Transverse colon (tissue), 4 donors: ENCODE results near the gene ADAMTS4. TPM values are rescaled to one million over a fixed set of nuclear protein-coding genes. Genes with fewer than 3 reads are reported as not detected.

Experiments used
- DNase-seq: peaks from one replicate; pipeline ENCODE4 v3.0.0-alpha.2; 2019
- H3K27ac ChIP-seq, 4 donors: fragments of 200-600 bp; sonication (generic); 2 replicates each; pipeline ENCODE4 v1.5.1; 2016 to 2018; ENCODE audit warnings: inconsistent platforms in 4 of 4
- H3K27me3 ChIP-seq: fragments of 200-600 bp; sonication (generic); 2 replicates; pipeline ENCODE4 v1.5.1; 2017; ENCODE audit warnings: inconsistent platforms
- H3K36me3 ChIP-seq, 4 donors: fragments of 200-600 bp; sonication (generic); 2 replicates each; pipeline ENCODE4 v1.5.1; 2017 to 2019; ENCODE audit warnings: inconsistent platforms in 4 of 4
- H3K4me1 ChIP-seq, 4 donors: fragments of 200-600 bp; sonication (generic); 2 replicates each; pipeline ENCODE4 v1.5.1; 2017 to 2020; ENCODE audit warnings: inconsistent platforms in 4 of 4
- H3K4me3 ChIP-seq, 4 donors: fragments of 200-600 bp; sonication (generic); 1 replicate in 1 of 4; 2 replicates in 3 of 4; pipeline versions ENCODE4 v1.5.1 to v1.6.1; 2017 to 2019; ENCODE audit warnings: inconsistent platforms in 4 of 4
- H3K9me3 ChIP-seq, 2 donors: fragments of 200-600 bp; sonication (generic); 2 replicates each; pipeline ENCODE4 v1.5.1; 2017 to 2019; ENCODE audit warnings: inconsistent platforms in 2 of 2
- EP300 ChIP-seq: sonication (generic); formaldehyde crosslinking; IDR thresholded peaks from one replicate; pipeline ENCODE4 v1.6.1; 2017; ENCODE audit warnings: antibody characterized with exemption, low read depth
- POLR2A ChIP-seq: fragments of 450-650 bp; IDR thresholded peaks from one replicate; pipeline ENCODE4 v1.6.1; 2016; ENCODE audit warnings: antibody characterized with exemption, mild to moderate bottlenecking, moderate library complexity
- POLR2AphosphoS5 ChIP-seq, 3 donors: sonication (generic); formaldehyde crosslinking; IDR thresholded peaks; one replicate each; pipeline ENCODE4 v1.6.1; 2016; ENCODE audit warnings: antibody characterized with exemption in 3 of 3
- WGBS, 2 donors: methylation state at CpG; one replicate each; pipeline ENCODE4 v1.1.5; 2018; ENCODE audit warnings: low coverage in 1 of 2; 5-methylcytosine and 5-hydroxymethylcytosine counted together
- in situ Hi-C, 4 donors: fragments of 200-750 bp; cut with MboI; loops; one replicate each; pipeline versions ENCODE4 v1.15.0 to v1.15.1; 2017; ENCODE audit warnings: low sequenced_read_pairs in 3 of 4, low pct_ligation_motif_present in 1 of 4, low pct_unique_long_range_greater_than_20kb in 1 of 4
- intact Hi-C: fragments of 100-400 bp; cut with DNase I; formaldehyde crosslinking; loops from one replicate; pipeline ENCODE4 v1.15.1; 2023; ENCODE audit warnings: low total_unique reads
- total RNA-seq, 4 donors: library from RNA; depleted of rRNA; stranded (reverse); fragments of >200 nt; gene quantifications; one replicate each; pipeline ENCODE4 v1.1.0, GENCODE V29; 2016
- TF ChIP-seq, protein P1 (sequence below), 5 experiments: fragments of 200-600 bp in 3 of 5; fragments of 450-650 bp in 2 of 5; sonication (generic) in 3 of 5; IDR thresholded peaks; 1 replicate in 2 of 5; 2 replicates in 3 of 5; pipeline ENCODE4 v1.5.1; 2016 to 2017; ENCODE audit warnings: antibody characterized with exemption in 5 of 5, inconsistent platforms in 3 of 5, mild to moderate bottlenecking in 2 of 5, moderate library complexity in 1 of 5

Gene ADAMTS4
- total RNA-seq, 4 donors from 2014 or later, result 1.2 to 34.8 (median 7.2) TPM

DNA sequence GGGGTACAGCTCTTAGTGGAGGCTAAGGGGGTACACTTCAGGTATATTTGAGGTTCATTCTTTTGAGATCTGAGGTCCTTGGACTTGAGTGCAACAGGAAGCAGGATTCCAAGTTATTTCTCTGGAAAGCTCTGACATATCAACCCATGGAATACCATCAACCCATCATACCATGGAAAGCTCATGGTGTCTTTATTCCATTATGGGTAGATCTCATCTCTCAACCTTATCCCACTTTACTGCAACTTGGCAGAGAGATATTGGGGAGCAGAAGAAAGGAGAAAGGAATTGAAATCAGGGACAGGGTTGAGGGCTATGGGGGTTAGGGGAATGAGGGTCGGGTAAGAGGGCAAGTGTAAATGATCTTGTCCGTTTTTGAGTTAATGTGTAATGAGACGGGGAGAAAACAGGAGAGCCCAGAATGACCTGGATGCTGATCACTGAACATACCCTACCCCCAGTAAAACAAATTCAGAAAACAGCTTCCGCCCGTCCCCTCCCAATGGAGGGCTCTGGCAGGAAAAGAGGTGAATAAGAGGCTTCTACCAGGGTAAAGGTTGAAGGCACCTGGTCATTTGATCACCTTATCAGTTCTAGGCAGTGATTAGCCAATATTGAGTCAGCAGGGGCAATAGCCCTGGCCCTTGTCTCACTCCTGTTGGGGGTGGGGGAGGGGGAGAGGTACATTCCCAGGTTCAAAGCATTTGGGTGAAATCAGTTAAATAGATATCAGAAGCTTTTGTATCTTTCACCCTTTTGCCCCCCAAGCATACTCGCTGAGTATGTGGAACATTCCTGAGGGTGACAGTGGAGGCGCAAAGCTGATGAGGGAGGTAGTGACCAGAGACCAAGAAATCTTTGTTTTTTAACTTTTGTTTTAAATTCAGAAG lies 25.2 kb upstream of the ADAMTS4 start:
- H3K4me3 ChIP-seq, result no peak overlapping the region
- peaks cover 0 to 6% (median 2%) of the 10 kb centered on the region in 4 donors for H3K36me3 ChIP-seq
- H3K9me3 ChIP-seq, result no peaks in the 10 kb centered on the region
- 88 to 100% methylated on average over 2 to 7 of the region's 7 CpGs for WGBS, 2 donors
- DNase-seq, result no peak
- H3K27me3 ChIP-seq, result no peaks in the 10 kb centered on the region
- no peak overlapping the region for H3K27ac ChIP-seq
- intact Hi-C loops, result no loop called here
- in situ Hi-C loops, result loop anchor here in 3 of 4 donors (10.0 to 25.0 kb wide), 3 partner anchors 151 to 163 kb away; no protein-coding TSS in a partner anchor
- H3K4me1 ChIP-seq, result peaks cover 14 to 23% (median 20%) of the 10 kb centered on the region in 4 donors
- TF ChIP-seq, protein P1, sequence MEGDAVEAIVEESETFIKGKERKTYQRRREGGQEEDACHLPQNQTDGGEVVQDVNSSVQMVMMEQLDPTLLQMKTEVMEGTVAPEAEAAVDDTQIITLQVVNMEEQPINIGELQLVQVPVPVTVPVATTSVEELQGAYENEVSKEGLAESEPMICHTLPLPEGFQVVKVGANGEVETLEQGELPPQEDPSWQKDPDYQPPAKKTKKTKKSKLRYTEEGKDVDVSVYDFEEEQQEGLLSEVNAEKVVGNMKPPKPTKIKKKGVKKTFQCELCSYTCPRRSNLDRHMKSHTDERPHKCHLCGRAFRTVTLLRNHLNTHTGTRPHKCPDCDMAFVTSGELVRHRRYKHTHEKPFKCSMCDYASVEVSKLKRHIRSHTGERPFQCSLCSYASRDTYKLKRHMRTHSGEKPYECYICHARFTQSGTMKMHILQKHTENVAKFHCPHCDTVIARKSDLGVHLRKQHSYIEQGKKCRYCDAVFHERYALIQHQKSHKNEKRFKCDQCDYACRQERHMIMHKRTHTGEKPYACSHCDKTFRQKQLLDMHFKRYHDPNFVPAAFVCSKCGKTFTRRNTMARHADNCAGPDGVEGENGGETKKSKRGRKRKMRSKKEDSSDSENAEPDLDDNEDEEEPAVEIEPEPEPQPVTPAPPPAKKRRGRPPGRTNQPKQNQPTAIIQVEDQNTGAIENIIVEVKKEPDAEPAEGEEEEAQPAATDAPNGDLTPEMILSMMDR (IDR thresholded peaks at IDR 0.05), result no peak
- TF ChIP-seq EP300 (no peak), POLR2A (no peak), POLR2AphosphoS5 (IDR thresholded peaks at IDR 0.05) (no peak)

DNA sequence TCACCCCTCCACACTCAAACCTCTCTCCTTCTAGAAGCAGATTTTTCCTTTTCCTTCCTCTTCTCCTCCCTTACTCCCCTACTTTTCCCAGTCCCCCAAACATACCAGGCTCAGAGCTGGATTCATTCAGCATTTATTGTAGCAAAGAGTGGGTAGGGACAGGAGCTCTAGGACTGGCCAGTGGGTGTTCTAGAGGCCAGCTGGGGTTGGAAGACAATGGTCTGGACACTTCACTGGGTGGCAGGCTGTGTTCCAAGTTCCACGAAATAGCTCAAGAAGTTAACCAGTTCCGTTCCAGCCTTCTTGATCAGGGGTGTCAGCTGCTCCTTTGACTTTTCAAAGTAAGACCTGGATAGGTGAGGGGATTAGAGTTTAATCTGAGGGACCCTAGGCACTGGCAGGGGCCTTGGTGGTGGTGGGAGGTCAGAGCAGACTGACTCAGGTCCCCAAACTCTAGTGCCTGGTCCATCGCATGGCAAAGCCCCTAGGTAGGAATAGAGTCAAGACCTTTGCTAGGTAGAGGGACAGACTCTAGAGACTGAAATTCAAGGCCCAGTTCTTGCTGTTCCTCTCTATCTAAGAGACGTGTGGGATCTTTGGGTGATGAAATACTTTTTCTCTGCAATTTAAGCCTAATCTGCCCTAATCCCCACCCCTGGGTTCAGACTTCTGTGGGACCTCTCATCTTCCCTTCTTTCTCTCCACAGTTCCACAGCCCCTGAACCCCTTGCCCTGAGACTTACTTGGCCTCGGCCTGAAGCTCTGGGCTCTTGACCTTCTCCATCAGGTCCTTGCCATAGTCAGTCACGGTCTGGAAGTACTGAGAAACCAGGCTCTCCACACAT lies 23.5 kb upstream of the ADAMTS4 start:
- Histone ChIP-seq H3K27ac (no peak overlapping the region), H3K36me3 (no peaks in the 10 kb centered on the region), H3K4me3 (no peak overlapping the region), H3K9me3 (no peaks in the 10 kb centered on the region), H3K27me3 (no peaks in the 10 kb centered on the region), H3K4me1 (peaks cover 12 to 21% (median 16%) of the 10 kb centered on the region in 4 donors)
- DNase-seq, result no peak
- 73% methylated on average over 6 of the region's 6 CpGs; no CpG with 5 or more reads in 1 of the 2 donors for WGBS, 2 donors
- intact Hi-C loops, result no loop called here
- in situ Hi-C loops, result loop anchor here in 3 of 4 donors (10.0 to 25.0 kb wide), 3 partner anchors 152 to 165 kb away; no protein-coding TSS in a partner anchor
- TF ChIP-seq POLR2A (no peak), EP300 (no peak), POLR2AphosphoS5 (IDR thresholded peaks at IDR 0.05) (no peak)
- TF ChIP-seq, protein P1 (IDR thresholded peaks at IDR 0.05), result no peak

GRCh38 chr1:161220002-161220401 lies 21.1 kb upstream of the ADAMTS4 start:
- in situ Hi-C loops, result loop anchor here in 3 of 4 donors (10.0 to 25.0 kb wide), 3 partner anchors 155 to 167 kb away; no protein-coding TSS in a partner anchor
- DNase-seq, result no peak
- H3K4me1 ChIP-seq, result peaks cover 0 to 3% (median under 1%) of the 10 kb centered on the region in 4 donors
- no peaks in the 10 kb centered on the region for H3K36me3 ChIP-seq
- H3K27ac ChIP-seq, result no peak overlapping the region
- intact Hi-C loops, result no loop called here
- no peaks in the 10 kb centered on the region for H3K27me3 ChIP-seq
- no peak overlapping the region for H3K4me3 ChIP-seq
- whole genome bisulfite sequencing, 2 donors, result 86 to 94% methylated on average over 4 to 5 of the region's 5 CpGs
- TF ChIP-seq EP300 (no peak), POLR2AphosphoS5 (IDR thresholded peaks at IDR 0.05) (no peak), POLR2A (no peak)
- TF ChIP-seq, protein P1 (IDR thresholded peaks at IDR 0.05), result no peak
- no peaks in the 10 kb centered on the region for H3K9me3 ChIP-seq
